K562 (cell line): ENCODE data around the gene TNN. TPM values are rescaled to one million over a fixed set of nuclear protein-coding genes. Genes with fewer than 3 reads are reported as not detected.

Experiments used
- BRD4 ChIP-seq: fragments of 200-600 bp; sonication (generic); IDR thresholded peaks from 2 replicates; pipeline ENCODE4 v1.6.1; 2017; ENCODE audit warnings: inconsistent platforms
- CAMTA2 ChIP-seq: fragments of 250-450 bp; sonication (Bioruptor Pico); conservative IDR thresholded peaks from 2 replicates; pipeline ENCODE4 v1.5.1; 2022
- CBFB ChIP-seq: sonication (generic); formaldehyde crosslinking; IDR thresholded peaks from 2 replicates; pipeline ENCODE4 v1.4.0; 2020; ENCODE audit warnings: mild to moderate bottlenecking, missing genetic modification reagents
- CREM ChIP-seq: IDR thresholded peaks from 2 replicates; pipeline ENCODE4 v1.6.1; 2014; ENCODE audit warnings: antibody characterized with exemption, low read depth
- CTBP1 ChIP-seq: fragments of 450-650 bp; IDR thresholded peaks from 2 replicates; pipeline ENCODE4 v1.6.1; 2016; ENCODE audit warnings: borderline replicate concordance
- ELF2 ChIP-seq: fragments of 250-450 bp; sonication (Bioruptor Pico); IDR thresholded peaks from 2 replicates; pipeline ENCODE4 v1.5.0; 2021; ENCODE audit warnings: mild to moderate bottlenecking
- HNRNPK ChIP-seq: fragments of 200-400 bp; formaldehyde crosslinking; IDR thresholded peaks from one replicate; pipeline ENCODE4 v1.6.1; 2018; ENCODE audit warnings: mild to moderate bottlenecking, low read depth, low read length; ENCODE audit not compliant: poor library complexity, severe bottlenecking
- NR2C2 ChIP-seq, 2 experiments: fragments of 200-800 bp in 1 of 2; sonication (Bioruptor generic) in 1 of 2; sonication (generic) in 1 of 2; formaldehyde crosslinking in 1 of 2; IDR thresholded peaks; 2 replicates each; pipeline versions ENCODE4 v1.6.1 to v1.8.0; 2016 to 2022; ENCODE audit warnings: mild to moderate bottlenecking in 1 of 2, missing compliant biosample characterization in 1 of 2, missing genetic modification characterization in 1 of 2, missing genetic modification reagents in 1 of 2
- PCBP2 ChIP-seq: fragments of 200-400 bp; formaldehyde crosslinking; IDR thresholded peaks from 2 replicates; pipeline ENCODE4 v1.6.1; 2018; ENCODE audit warnings: low read length, low read depth, mild to moderate bottlenecking, moderate library complexity; ENCODE audit not compliant: poor library complexity, severe bottlenecking
- POLR2G ChIP-seq: fragments of 200-400 bp; formaldehyde crosslinking; IDR thresholded peaks from 2 replicates; pipeline ENCODE4 v1.6.1; 2017; ENCODE audit warnings: low read depth, mild to moderate bottlenecking, antibody characterized with exemption, low read length, moderate library complexity
- PTTG1 ChIP-seq: fragments of 450-650 bp; IDR thresholded peaks from 2 replicates; pipeline ENCODE4 v1.6.1; 2016; ENCODE audit warnings: low read depth, mild to moderate bottlenecking, missing genetic modification characterization, missing compliant biosample characterization
- RBM14 ChIP-seq: fragments of 200-400 bp; formaldehyde crosslinking; IDR thresholded peaks from 2 replicates; pipeline ENCODE4 v1.6.1; 2018; ENCODE audit warnings: low read depth, mild to moderate bottlenecking, low read length, moderate library complexity, borderline replicate concordance; ENCODE audit not compliant: insufficient read depth
- SIN3A ChIP-seq, 2 experiments: fragments of 150-350 bp in 1 of 2; IDR thresholded peaks; 2 replicates each; pipeline ENCODE4 v1.6.1; 2011 to 2016; ENCODE audit warnings: borderline replicate concordance in 2 of 2, low read depth in 2 of 2, low read length in 2 of 2, mild to moderate bottlenecking in 2 of 2, moderate library complexity in 2 of 2; ENCODE audit not compliant: control insufficient read depth in 1 of 2
- SP1 ChIP-seq: sonication (generic); formaldehyde crosslinking; IDR thresholded peaks from 2 replicates; pipeline ENCODE4 v1.8.1; 2022; ENCODE audit warnings: mild to moderate bottlenecking, missing genetic modification reagents
- UBTF ChIP-seq, 2 experiments: IDR thresholded peaks; 2 replicates each; pipeline ENCODE4 v1.6.1; 2012; ENCODE audit warnings: improper control_type of control experiment in 2 of 2, low read depth in 2 of 2, low read length in 2 of 2, borderline replicate concordance in 1 of 2
- ZC3H11A ChIP-seq: IDR thresholded peaks from 2 replicates; pipeline ENCODE4 v1.6.1; 2012; ENCODE audit warnings: low read depth, low read length, improper control_type of control experiment
- ZNF175 ChIP-seq: fragments of 200-800 bp; sonication (Bioruptor generic); IDR thresholded peaks from 2 replicates; pipeline ENCODE4 v1.6.1; 2016; ENCODE audit warnings: low read depth, mild to moderate bottlenecking, missing genetic modification characterization, missing compliant biosample characterization
- ZNF398 ChIP-seq: fragments of 250-450 bp; sonication (Bioruptor Pico); IDR thresholded peaks from 2 replicates; pipeline ENCODE4 v1.8.0; 2021; ENCODE audit warnings: moderate library complexity, mild to moderate bottlenecking, inconsistent platforms
- ZNF695 ChIP-seq: fragments of 450-650 bp; formaldehyde crosslinking; IDR thresholded peaks from 2 replicates; pipeline ENCODE4 v1.4.0; 2020; ENCODE audit warnings: mild to moderate bottlenecking, moderate library complexity
- ZNF740 ChIP-seq, 3 experiments: fragments of 200-800 bp in 1 of 3; sonication (Bioruptor generic) in 1 of 3; sonication (generic) in 1 of 3; formaldehyde crosslinking in 1 of 3; IDR thresholded peaks; 2 replicates each; pipeline versions ENCODE4 v1.6.1 to v1.8.0; 2016 to 2022; ENCODE audit warnings: mild to moderate bottlenecking in 2 of 3, missing compliant biosample characterization in 2 of 3, missing genetic modification characterization in 2 of 3, missing genetic modification reagents in 1 of 3
- polyA plus RNA-seq, 8 experiments: library from polyadenylated mRNA; depleted of rRNA in 4 of 8; stranded (reverse) in 5 of 8; unstranded in 3 of 8; fragments of >200 nt; fragmentation: Nextera tagmentation in 2 of 8; fragmentation: Illumina TruSeq in 1 of 8; extraction: Ambion mirVana in 2 of 8; extraction: Trizol in 1 of 8; gene quantifications; 2 replicates each; pipeline versions ENCODE4 v1.2.1 to v1.2.3, GENCODE V29; 2011 to 2014; ENCODE audit warnings: inconsistent platforms in 1 of 8, missing spikeins in 1 of 8
- total RNA-seq, 7 experiments: library from RNA; depleted of rRNA in 6 of 7; stranded (reverse); fragments of >200 nt in 6 of 7; fragmentation: Illumina TruSeq in 2 of 7; extraction: Trizol in 2 of 7; gene quantifications; 2 replicates each; pipeline versions ENCODE4 v1.2.1 to v1.2.3, GENCODE V29; 2011 to 2021; ENCODE audit warnings: low replicate concordance in 1 of 7

TNN gene
- total and polyA plus RNA-seq, 9 of the 15 experiments (the other 6 are each of a cell fraction or from before 2014, with no cell fraction given), result 0.01 to 0.09 (median 0.07) TPM; not detected in 4

- no peak for TF ChIP-seq ZNF175
- no peak for TF ChIP-seq CBFB (CRISPR knock-in tag)
- TF ChIP-seq HNRNPK, result no peak
- TF ChIP-seq POLR2G, result peak; percentile 71
- no peak for TF ChIP-seq PTTG1 (tag)
- TF ChIP-seq RBM14, result no peak
- peak in 1 of 2 experiments; percentile 68; a peak in 1 of 4 replicates for TF ChIP-seq SIN3A (IDR thresholded peaks at IDR 0.05; ENCODE audit: borderline replicate concordance in 2 of 2, control insufficient read depth in 1 of 2, low read depth in 2 of 2, low read length in 2 of 2)
- peak; percentile 52; the same call in 1 of the 2 replicates for TF ChIP-seq CTBP1
- no peak for TF ChIP-seq CAMTA2 (CRISPR knock-in tag)
- no peak for TF ChIP-seq BRD4
- TF ChIP-seq ZC3H11A, result no peak
- TF ChIP-seq ZNF740 (CRISPR knock-in tag; IDR thresholded peaks at IDR 0.05), result 0 out of 2 replicates have a peak, but pooled peaks have one; percentile 22
- no peak for TF ChIP-seq ZNF740 (tag; IDR thresholded peaks at IDR 0.05)
- TF ChIP-seq NR2C2 (CRISPR knock-in tag; IDR thresholded peaks at IDR 0.05), result no peak
- TF ChIP-seq NR2C2 (tag; IDR thresholded peaks at IDR 0.05), result peak; percentile 11; the same call in 1 of the 2 replicates
- TF ChIP-seq CREM, result peak; percentile 42
- no peak for TF ChIP-seq PCBP2
- TF ChIP-seq ZNF398 (CRISPR knock-in tag), result no peak
- no peak for TF ChIP-seq ELF2 (CRISPR knock-in tag)
- TF ChIP-seq ZNF695 (CRISPR knock-in tag), result no peak
- 0 out of 4 replicates have a peak, but pooled peaks of 1 of the 2 experiments have one; percentile 54 for TF ChIP-seq UBTF (IDR thresholded peaks at IDR 0.05; ENCODE audit: borderline replicate concordance in 1 of 2, low read depth in 2 of 2, low read length in 2 of 2)
- TF ChIP-seq SP1 (CRISPR knock-in tag), result peak; percentile 79
Observed at GRCh38 chr1:175192630-175193526, 125.2 kb downstream of the TNN start, which contains the start of gene KIAA0040 (continued).
